Keratinocyte (primary cell): Measurements from ENCODE around the gene KIF2C. TPM values are rescaled to one million over a fixed set of nuclear protein-coding genes. Genes with fewer than 3 reads are reported as not detected.

Experiments
- DNase-seq: peaks from one replicate; pipeline ENCODE4 v3.0.0-alpha.2; 2011; ENCODE audit warnings: low read depth, missing footprints, low spot score
- FAIRE-seq: peaks from 2 replicates; lab custom pipeline; 2011; peaks lifted over from hg19 to GRCh38; lab: Jason Lieb, UNC
- H2AFZ ChIP-seq: 2 replicates; pipeline ENCODE4 v1.6.0; 2012; ENCODE audit warnings: low read length, control low read depth, inconsistent platforms; ENCODE audit not compliant: control insufficient read depth
- H3K27ac ChIP-seq: 2 replicates; pipeline ENCODE4 v1.5.1; 2011; ENCODE audit warnings: low read length; ENCODE audit not compliant: control insufficient read depth, insufficient read depth
- H3K27me3 ChIP-seq: 3 replicates; pipeline ENCODE4 v1.6.0; 2011; ENCODE audit warnings: low read length; ENCODE audit not compliant: control insufficient read depth, insufficient read depth; ENCODE audit errors: extremely low read depth
- H3K36me3 ChIP-seq, 2 experiments: 2 replicates in 1 of 2; 3 replicates in 1 of 2; pipeline ENCODE4 v1.5.1; 2011; ENCODE audit warnings: low read length in 2 of 2, mild to moderate bottlenecking in 1 of 2; ENCODE audit not compliant: control insufficient read depth in 2 of 2, insufficient read depth in 2 of 2; ENCODE audit errors: extremely low read depth in 1 of 2
- H3K4me1 ChIP-seq: 3 replicates; pipeline ENCODE4 v1.5.1; 2011; ENCODE audit warnings: low read length; ENCODE audit not compliant: control insufficient read depth, insufficient read depth; ENCODE audit errors: extremely low read depth
- H3K4me2 ChIP-seq: 3 replicates; pipeline ENCODE4 v1.6.0; 2011; ENCODE audit warnings: low read depth, low read length; ENCODE audit not compliant: control insufficient read depth, insufficient read depth; ENCODE audit errors: extremely low read depth
- H3K4me3 ChIP-seq, 3 experiments: fragments of 200-600 bp in 1 of 3; sonication (generic) in 1 of 3; 2 replicates in 2 of 3; 3 replicates in 1 of 3; pipeline ENCODE4 v1.5.1; 2011 to 2016; ENCODE audit warnings: low read length in 3 of 3, mild to moderate bottlenecking in 3 of 3, control low read depth in 2 of 3, inconsistent platforms in 1 of 3, low read depth in 1 of 3, mixed read lengths in 1 of 3, mixed run types in 1 of 3, moderate library complexity in 1 of 3; ENCODE audit not compliant: control insufficient read depth in 2 of 3, insufficient read depth in 2 of 3; ENCODE audit errors: extremely low read depth in 1 of 3
- H3K79me2 ChIP-seq: 2 replicates; pipeline ENCODE4 v1.6.0; 2012; ENCODE audit warnings: low read length; ENCODE audit not compliant: control insufficient read depth, insufficient read depth
- H3K9ac ChIP-seq: 3 replicates; pipeline ENCODE4 v1.6.0; 2011; ENCODE audit warnings: low read length; ENCODE audit not compliant: control insufficient read depth, insufficient read depth; ENCODE audit errors: extremely low read depth
- H3K9me1 ChIP-seq: 3 replicates; pipeline ENCODE4 v1.6.0; 2011; ENCODE audit warnings: low read length; ENCODE audit not compliant: control insufficient read depth, insufficient read depth; ENCODE audit errors: extremely low read depth
- H3K9me3 ChIP-seq: 2 replicates; pipeline ENCODE4 v1.5.1; 2012; ENCODE audit warnings: low read depth, low read length; ENCODE audit not compliant: control insufficient read depth
- H4K20me1 ChIP-seq: 3 replicates; pipeline ENCODE4 v1.6.0; 2011; ENCODE audit warnings: low read length; ENCODE audit not compliant: control insufficient read depth, insufficient read depth; ENCODE audit errors: extremely low read depth
- CTCF ChIP-seq, 3 experiments: IDR thresholded peaks in 1 of 3; conservative IDR thresholded peaks in 1 of 3; optimal IDR thresholded peaks in 1 of 3; 2 replicates in 2 of 3; 3 replicates in 1 of 3; pipeline versions ENCODE3 to v1.5.1; 2011; ENCODE audit warnings: low read length in 3 of 3, mild to moderate bottlenecking in 3 of 3, moderate library complexity in 2 of 3, control low read depth in 1 of 3, inconsistent platforms in 1 of 3; ENCODE audit not compliant: insufficient read depth in 2 of 3; ENCODE audit errors: extremely low read depth in 1 of 3
- EZH2 ChIP-seq: IDR thresholded peaks from one replicate; pipeline ENCODE4 v1.6.1; 2012; ENCODE audit warnings: inconsistent platforms, mild to moderate bottlenecking, low read length, moderate library complexity
- dilution Hi-C: fragments of 300-500 bp; cut with MboI; formaldehyde crosslinking; loops from one replicate; pipeline ENCODE4 v1.7.0; 2020; ENCODE audit warnings: low sequenced_read_pairs; ENCODE audit not compliant: extremely low pct_ligation_motif_present
- polyA plus RNA-seq, 5 experiments: library from polyadenylated mRNA; depleted of rRNA in 3 of 5; stranded (reverse) in 3 of 5; stranded (forward) in 1 of 5; unstranded in 1 of 5; fragments of >200 nt; gene quantifications; 1 replicate in 1 of 5; 2 replicates in 3 of 5; 3 replicates in 1 of 5; pipeline versions ENCODE4 v1.2.1 to v1.2.3, GENCODE V29; 2011 to 2012; ENCODE audit warnings: missing spikeins in 2 of 5, low read depth in 1 of 5, low replicate concordance in 1 of 5

The KIF2C gene
- polyA plus RNA-seq, 1 donor (not counting 4 experiments of a cell fraction or from before 2014, with no cell fraction given): 16.3 TPM

- peaks cover 7% of the 10 kb centered on the region for H3K27me3 ChIP-seq
- H3K9ac ChIP-seq: no peak overlapping the region
- H3K36me3 ChIP-seq: no peaks in the 10 kb centered on the region
- dilution Hi-C loops: no loop called here
- no peaks in the 10 kb centered on the region for H4K20me1 ChIP-seq
- H3K9me3 ChIP-seq: no peaks in the 10 kb centered on the region
- H3K4me3 ChIP-seq: no peak overlapping the region
- H2AFZ ChIP-seq: no peak overlapping the region
- H3K9me1 ChIP-seq: no peaks in the 10 kb centered on the region
- TF ChIP-seq CTCF (optimal IDR thresholded peaks at IDR 0.05 in 1 of 3, IDR thresholded peaks at IDR 0.05 in 1 of 3, conservative IDR thresholded peaks at IDR 0.05 in 1 of 3; ENCODE audit: extremely low read depth in 1 of 3, insufficient read depth in 2 of 3, low read length in 3 of 3) (no peak), EZH2 (no peak)
- no peak overlapping the region for H3K4me2 ChIP-seq
- DNase-seq: no peak
- FAIRE-seq: no peak
- H3K79me2 ChIP-seq: no peaks in the 10 kb centered on the region
- H3K4me1 ChIP-seq: no peaks in the 10 kb centered on the region
- no peak overlapping the region for H3K27ac ChIP-seq
Measured at GRCh38 chr1:44693900-44694299, 45.7 kb upstream of the KIF2C start.

- Histone ChIP-seq H3K9me1 (no peaks in the 10 kb centered on the region), H3K27me3 (peaks cover 7% of the 10 kb centered on the region), H4K20me1 (no peaks in the 10 kb centered on the region), H3K4me3 (no peak overlapping the region), H3K79me2 (no peaks in the 10 kb centered on the region), H3K36me3 (no peaks in the 10 kb centered on the region), H3K4me2 (no peak overlapping the region), H2AFZ (no peak overlapping the region), H3K9ac (no peak overlapping the region), H3K27ac (no peak overlapping the region), H3K4me1 (no peaks in the 10 kb centered on the region), H3K9me3 (no peaks in the 10 kb centered on the region)
- no peak for DNase-seq
- TF ChIP-seq EZH2 (no peak), CTCF (optimal IDR thresholded peaks at IDR 0.05 in 1 of 3, IDR thresholded peaks at IDR 0.05 in 1 of 3, conservative IDR thresholded peaks at IDR 0.05 in 1 of 3; ENCODE audit: extremely low read depth in 1 of 3, insufficient read depth in 2 of 3, low read length in 3 of 3) (no peak)
- FAIRE-seq: no peak
- dilution Hi-C loops: no loop called here
Measured at GRCh38 chr1:44694863-44695478, 44.7 kb upstream of the KIF2C start.
